Skin epidermis (tissue), 12 donors: ENCODE measurements around the gene RXFP3.

Source experiments
- H3K27ac ChIP-seq, 21 experiments: fragments of 200-600 bp; sonication (generic) in 11 of 21; one replicate each; pipeline ENCODE4 v1.5.0; 2020; ENCODE audit warnings: mild to moderate bottlenecking in 3 of 21, inconsistent platforms in 2 of 21, moderate library complexity in 2 of 21
- H3K4me3 ChIP-seq, 7 experiments: fragments of 200-600 bp; sonication (generic) in 2 of 7; one replicate each; pipeline ENCODE4 v1.5.0; 2020; ENCODE audit warnings: inconsistent platforms in 2 of 7, mild to moderate bottlenecking in 2 of 7, moderate library complexity in 1 of 7

Gene RXFP3

GRCh38 chr5:33975852-33976251, 39.7 kb downstream of the RXFP3 start:
- H3K4me3 ChIP-seq: no peak overlapping the region
- H3K27ac ChIP-seq: peak overlapping the region in 3 of 21 experiments; percentile 4 to 32 (median 13)

- H3K27ac ChIP-seq: peak overlapping the region in 2 of 21 experiments; percentile 4 to 13
- H3K4me3 ChIP-seq: no peak overlapping the region
These were observed 40.1 kb downstream of the RXFP3 start for GRCh38 chr5:33976307-33976706.

- no peak overlapping the region for H3K4me3 ChIP-seq
These were observed 42.1 kb downstream of the RXFP3 start for GRCh38 chr5:33978306-33978705.

GRCh38 chr5:33980030-33980429, 43.8 kb downstream of the RXFP3 start:
- Histone ChIP-seq H3K4me3 (no peak overlapping the region), H3K27ac (no peak overlapping the region)

More at GRCh38 chr5:33978306-33978705, 42.1 kb downstream of the RXFP3 start:
- no peak overlapping the region for H3K27ac ChIP-seq

GRCh38 chr5:33981408-33982162, 45.4 kb downstream of the RXFP3 start:
- Histone ChIP-seq H3K27ac (peak overlapping the region in 1 of 21 experiments; percentile 5), H3K4me3 (no peak overlapping the region)

GRCh38 chr5:33984178-33984577, 48.0 kb downstream of the RXFP3 start:
- Histone ChIP-seq H3K4me3 (no peak overlapping the region), H3K27ac (no peak overlapping the region)

- Histone ChIP-seq H3K27ac (no peak within 1 kb of the TSS), H3K4me3 (no peak within 1 kb of the TSS)
These were observed 48.5 kb downstream of the RXFP3 start, which contains the start of gene SLC45A2 for GRCh38 chr5:33984671-33985124. SLC45A2 (minus strand) TSS chr5:33984693; CDS start chr5:33984583, 110 bp downstream.

GRCh38 chr5:33985447-33985846, 49.3 kb downstream of the RXFP3 start:
- Histone ChIP-seq H3K4me3 (no peak overlapping the region), H3K27ac (no peak overlapping the region)
